NCI-H146 (cell line): ENCODE results near the gene PPP1R10.
A peak's percentile ranks its signal among the peaks of the same experiment; 100 is the strongest.

Source experiments
- DNase-seq: peaks from one replicate; lab custom pipeline; 2025; lab: John Stamatoyannopoulos, UW

PPP1R10 gene

DNA sequence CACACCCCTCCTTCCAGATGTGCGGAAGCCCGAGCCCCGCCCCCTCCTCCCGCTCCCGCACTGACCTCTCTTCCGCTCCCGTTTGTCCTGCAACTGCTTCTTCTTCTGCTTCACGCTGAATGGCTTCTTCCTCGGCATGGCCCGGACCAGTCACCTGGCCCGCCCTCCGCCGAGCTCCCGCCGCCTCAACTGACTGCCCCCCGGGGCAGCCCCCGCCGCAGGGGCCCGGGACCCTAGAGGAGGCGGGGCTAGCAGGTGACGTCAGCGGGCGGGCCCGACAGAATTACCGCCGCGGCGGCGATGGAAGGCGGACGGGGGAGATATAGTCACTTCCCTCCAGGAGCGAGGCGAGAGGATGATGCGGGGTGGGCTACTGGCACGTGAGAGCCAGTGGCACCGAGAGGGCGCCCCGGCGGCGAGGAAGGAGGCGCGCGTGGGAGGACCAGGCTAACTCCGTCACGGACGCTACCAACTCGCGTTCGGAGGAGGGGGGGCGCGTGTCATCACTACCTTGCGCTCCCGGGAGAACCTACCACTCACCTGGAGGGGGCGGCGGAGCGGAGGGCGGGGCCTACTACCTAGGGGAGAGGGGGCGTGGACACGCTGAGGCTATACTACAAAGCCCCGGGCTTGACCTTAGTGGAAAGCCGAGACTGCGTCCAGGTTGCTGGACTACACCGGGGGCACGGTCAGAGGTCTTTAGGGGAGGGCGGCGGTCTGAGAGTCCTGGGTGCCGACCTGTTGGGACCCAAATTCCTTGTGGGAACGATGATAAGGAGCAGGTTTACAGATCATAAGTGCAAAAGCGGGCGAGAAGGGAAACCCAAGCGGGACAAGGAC is 60.8 kb downstream of the PPP1R10 start, which contains the start of gene GNL1:
Gene GNL1, minus strand, starts transcription at position 424 of the 840 bp plus-strand sequence. Its CDS starts 286 bp downstream, at position 138.
- DNase-seq: peak; percentile 95

DNA sequence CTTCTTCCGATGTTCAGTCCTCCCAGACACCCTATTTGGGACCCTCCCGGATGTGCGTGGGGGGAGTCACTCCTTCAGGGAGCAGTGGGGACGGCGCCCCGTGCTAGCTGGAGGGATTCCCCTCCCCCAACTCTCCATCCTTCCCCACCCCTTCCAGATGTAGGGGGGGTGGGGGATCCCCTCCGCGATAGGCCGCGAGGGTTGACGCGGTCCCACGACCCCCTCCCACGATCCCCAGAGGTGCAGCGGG is 61.3 kb downstream of the PPP1R10 start:
- no peak for DNase-seq

DNA sequence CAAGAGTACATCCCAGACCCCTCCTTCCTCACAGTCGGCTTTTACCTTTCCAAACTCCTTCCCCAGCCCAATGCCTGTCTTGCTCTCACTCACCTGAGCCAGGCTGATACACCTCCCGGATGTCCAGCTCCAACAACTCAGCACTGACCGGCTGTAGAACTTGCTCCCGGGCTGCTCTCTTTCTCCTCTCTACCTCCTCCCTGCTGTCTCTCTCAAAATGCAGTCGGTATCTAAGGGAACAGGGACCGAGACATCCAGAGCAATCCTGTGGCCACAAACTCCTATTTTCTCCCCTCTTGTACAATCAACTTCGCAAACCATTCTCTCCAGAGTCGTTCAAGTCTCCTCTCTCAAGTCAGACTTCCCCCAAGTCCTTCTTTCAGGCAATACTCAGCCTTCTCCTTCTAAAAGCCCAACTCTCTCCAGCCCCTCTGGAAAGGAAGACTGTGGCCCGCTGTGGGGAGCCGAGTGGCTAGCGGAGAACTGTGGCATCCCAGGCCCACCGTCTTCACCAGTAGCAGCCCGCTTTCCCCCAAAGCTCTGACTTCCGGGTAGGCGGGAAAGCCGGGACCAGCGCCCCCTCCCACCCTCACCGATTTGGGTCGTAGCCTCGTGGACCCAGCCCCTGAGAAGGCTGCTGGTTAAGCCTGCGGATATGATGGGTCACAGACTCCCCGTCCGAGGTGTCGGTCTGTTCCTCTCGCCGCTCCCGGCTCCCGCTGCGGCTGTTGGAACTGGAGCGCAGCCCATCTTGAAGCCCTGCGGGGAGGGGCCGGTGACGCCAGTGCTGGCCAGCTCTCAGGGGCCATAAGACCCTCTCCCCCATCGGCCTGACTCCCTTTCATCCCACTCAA is 61.9 kb downstream of the PPP1R10 start:
- DNase-seq: peak; percentile 36

DNA sequence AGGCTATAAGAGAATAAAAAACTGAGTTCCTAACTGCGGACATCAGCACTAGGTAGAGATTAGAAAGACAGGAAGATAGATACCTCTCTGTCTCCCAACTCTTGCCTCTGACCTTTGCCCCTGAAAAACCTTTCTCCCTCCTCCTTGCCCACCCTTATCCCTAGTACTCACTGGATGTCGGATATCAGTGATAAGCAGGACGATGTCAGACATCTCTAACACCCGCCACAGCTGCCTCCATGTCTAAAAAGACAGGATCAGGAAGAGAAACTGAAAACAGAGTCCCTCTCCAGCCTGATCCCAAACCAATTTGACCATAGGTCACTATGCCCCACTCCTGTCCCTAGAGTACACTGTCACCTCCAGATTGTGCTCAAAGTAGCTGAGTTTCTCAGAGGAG is 62.6 kb downstream of the PPP1R10 start:
- no peak for DNase-seq
